Measurements from ENCODE around the gene XRN2. TPM values are rescaled to one million over a fixed set of nuclear protein-coding genes. Genes with fewer than 3 reads are reported as not detected.

XRN2 gene, protein sequence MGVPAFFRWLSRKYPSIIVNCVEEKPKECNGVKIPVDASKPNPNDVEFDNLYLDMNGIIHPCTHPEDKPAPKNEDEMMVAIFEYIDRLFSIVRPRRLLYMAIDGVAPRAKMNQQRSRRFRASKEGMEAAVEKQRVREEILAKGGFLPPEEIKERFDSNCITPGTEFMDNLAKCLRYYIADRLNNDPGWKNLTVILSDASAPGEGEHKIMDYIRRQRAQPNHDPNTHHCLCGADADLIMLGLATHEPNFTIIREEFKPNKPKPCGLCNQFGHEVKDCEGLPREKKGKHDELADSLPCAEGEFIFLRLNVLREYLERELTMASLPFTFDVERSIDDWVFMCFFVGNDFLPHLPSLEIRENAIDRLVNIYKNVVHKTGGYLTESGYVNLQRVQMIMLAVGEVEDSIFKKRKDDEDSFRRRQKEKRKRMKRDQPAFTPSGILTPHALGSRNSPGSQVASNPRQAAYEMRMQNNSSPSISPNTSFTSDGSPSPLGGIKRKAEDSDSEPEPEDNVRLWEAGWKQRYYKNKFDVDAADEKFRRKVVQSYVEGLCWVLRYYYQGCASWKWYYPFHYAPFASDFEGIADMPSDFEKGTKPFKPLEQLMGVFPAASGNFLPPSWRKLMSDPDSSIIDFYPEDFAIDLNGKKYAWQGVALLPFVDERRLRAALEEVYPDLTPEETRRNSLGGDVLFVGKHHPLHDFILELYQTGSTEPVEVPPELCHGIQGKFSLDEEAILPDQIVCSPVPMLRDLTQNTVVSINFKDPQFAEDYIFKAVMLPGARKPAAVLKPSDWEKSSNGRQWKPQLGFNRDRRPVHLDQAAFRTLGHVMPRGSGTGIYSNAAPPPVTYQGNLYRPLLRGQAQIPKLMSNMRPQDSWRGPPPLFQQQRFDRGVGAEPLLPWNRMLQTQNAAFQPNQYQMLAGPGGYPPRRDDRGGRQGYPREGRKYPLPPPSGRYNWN
- total RNA-seq: 85.5 and 91.6 TPM in 2 replicates

DNA sequence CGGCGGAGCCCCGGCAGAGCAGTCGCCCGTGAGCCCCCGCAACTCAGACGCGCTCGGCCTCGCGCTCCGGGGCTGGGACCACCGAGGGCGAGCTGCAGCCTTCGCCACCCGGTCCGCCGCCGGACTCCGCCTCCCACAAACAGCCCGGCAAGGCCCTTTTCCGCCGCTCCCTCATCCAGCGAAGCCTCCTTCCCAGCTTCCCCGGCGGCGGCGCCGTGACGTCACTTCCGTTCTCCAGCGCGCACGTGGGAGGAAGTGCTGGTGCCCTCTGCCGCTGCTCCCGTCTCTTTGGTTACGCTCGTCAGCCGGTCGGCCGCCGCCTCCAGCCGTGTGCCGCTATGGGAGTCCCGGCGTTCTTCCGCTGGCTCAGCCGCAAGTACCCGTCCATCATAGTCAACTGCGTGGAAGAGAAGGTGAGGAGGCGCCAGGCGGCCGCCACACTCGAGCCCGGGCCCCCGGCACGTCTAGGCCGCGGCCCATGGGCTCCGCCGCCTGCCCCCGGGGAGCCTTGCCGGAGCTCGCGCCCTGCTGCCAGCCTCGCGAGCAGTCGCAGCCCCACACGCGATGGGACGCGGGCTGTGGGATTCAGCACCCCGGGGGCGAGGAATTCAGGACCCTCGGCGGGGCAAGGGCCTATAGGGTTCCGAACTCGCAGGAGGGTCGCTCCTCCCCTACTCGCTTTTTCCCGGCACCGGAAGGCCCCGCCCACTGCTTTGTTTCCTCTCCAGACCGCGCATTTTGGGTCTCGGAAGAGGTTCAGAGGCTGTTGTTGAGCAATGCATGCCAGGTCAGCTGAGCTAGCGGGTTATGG is at the start of gene XRN2:
Gene XRN2, plus strand, starts transcription at position 271 of the 811 bp plus-strand sequence. Its CDS starts 68 bp downstream, at position 339.

DNA sequence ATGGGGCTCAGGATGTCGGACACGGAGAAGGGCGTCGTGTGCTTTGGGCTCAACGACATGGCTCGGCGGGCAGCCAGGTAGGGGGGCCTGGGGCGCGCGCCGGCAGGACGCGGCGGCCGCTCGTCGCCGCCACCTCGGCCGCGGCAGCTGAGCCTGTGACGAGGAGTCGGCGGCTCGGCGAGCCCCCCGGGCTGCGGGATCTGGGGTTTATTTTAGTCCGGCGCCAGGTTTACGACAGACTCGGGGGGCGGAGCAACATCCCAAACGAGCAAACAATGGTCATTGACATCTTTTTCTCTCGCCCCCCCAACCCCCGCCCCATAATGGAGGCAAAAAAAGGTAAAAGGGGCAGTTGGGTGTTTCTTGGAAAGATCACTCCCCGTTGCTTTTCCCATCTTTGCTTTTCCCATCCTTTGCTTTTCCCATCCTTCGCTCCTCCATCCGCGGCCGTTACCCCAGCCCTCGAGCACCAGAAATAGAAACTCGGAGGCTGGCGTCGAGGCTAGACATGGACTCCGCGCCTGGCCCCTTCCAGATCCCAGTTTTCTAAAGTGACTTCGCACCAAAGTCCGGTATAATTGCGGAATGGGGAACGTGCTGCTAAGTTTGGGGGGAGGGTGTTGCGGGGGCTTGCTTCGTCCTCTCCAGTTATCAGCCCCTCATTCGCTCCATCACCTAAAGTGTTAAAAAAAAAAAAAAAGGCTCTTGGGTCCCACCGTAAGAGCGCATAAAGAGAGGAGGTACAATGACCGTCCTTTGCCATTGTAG is 94.4 kb downstream of the XRN2 start, which contains the start of gene NKX2-4:
Gene NKX2-4, minus strand, starts transcription at position 186 of the 768 bp plus-strand sequence. Its CDS starts 127 bp downstream, at position 59.

Other genes with a start within 250 kb of the XRN2 start
- gene LINC00237, start 197.0 kb upstream of the XRN2 start, total RNA-seq: not detected in 2 replicates
- gene KIZ, start 177.2 kb upstream of the XRN2 start, total RNA-seq: 9.4 and 12.0 TPM in 2 replicates
- gene NKX2-4, start 94.2 kb downstream of the XRN2 start, total RNA-seq: not detected in 2 replicates
- gene NKX2-2, start 210.7 kb downstream of the XRN2 start, total RNA-seq: not detected in 2 replicates

Measured in aortic smooth muscle cell (primary cell).